Neutrophil (primary cell): ENCODE results near the gene CACNA1D.

Source experiments
- H3K27ac ChIP-seq: fragments of 200-600 bp; sonication (generic); 2 replicates; pipeline ENCODE4 v1.5.1; 2016; ENCODE audit warnings: mild to moderate bottlenecking, moderate library complexity
- H3K27me3 ChIP-seq: fragments of 200-600 bp; sonication (generic); 2 replicates; pipeline ENCODE4 v1.6.0; 2016; ENCODE audit warnings: mild to moderate bottlenecking
- H3K36me3 ChIP-seq: fragments of 200-600 bp; sonication (generic); 2 replicates; pipeline ENCODE4 v1.5.1; 2017
- H3K4me1 ChIP-seq, 2 experiments: fragments of 200-600 bp in 1 of 2; sonication (generic) in 1 of 2; 1 replicate in 1 of 2; 2 replicates in 1 of 2; pipeline versions ENCODE4 v1.5.1 to v1.6.1; 2013 to 2016; ENCODE audit warnings: low read depth in 1 of 2, low read length in 1 of 2, mild to moderate bottlenecking in 1 of 2, moderate library complexity in 1 of 2; ENCODE audit not compliant: control insufficient read depth in 1 of 2, insufficient read depth in 1 of 2
- H3K4me3 ChIP-seq, 2 experiments: fragments of 200-600 bp in 1 of 2; sonication (generic) in 1 of 2; 1 replicate in 1 of 2; 2 replicates in 1 of 2; pipeline ENCODE4 v1.5.1; 2013 to 2016; ENCODE audit warnings: low read depth in 1 of 2, low read length in 1 of 2, mild to moderate bottlenecking in 1 of 2, moderate library complexity in 1 of 2
- H3K9me3 ChIP-seq: fragments of 200-600 bp; sonication (generic); 2 replicates; pipeline ENCODE4 v1.5.1; 2016
- CTCF ChIP-seq: fragments of 200-600 bp; sonication (generic); IDR thresholded peaks from 2 replicates; pipeline ENCODE4 v1.5.1; 2016; ENCODE audit warnings: antibody characterized with exemption

Gene CACNA1D

GRCh38 chr3:53805463-53806159 lies 311.2 kb downstream of the CACNA1D start:
- H3K4me1 ChIP-seq: no peaks in the 10 kb centered on the region
- H3K9me3 ChIP-seq: no peaks in the 10 kb centered on the region
- no peak overlapping the region for H3K4me3 ChIP-seq
- no peaks in the 10 kb centered on the region for H3K36me3 ChIP-seq
- H3K27me3 ChIP-seq: peaks cover 19% of the 10 kb centered on the region
- H3K27ac ChIP-seq: no peak overlapping the region
- no peak for TF ChIP-seq CTCF

DNA sequence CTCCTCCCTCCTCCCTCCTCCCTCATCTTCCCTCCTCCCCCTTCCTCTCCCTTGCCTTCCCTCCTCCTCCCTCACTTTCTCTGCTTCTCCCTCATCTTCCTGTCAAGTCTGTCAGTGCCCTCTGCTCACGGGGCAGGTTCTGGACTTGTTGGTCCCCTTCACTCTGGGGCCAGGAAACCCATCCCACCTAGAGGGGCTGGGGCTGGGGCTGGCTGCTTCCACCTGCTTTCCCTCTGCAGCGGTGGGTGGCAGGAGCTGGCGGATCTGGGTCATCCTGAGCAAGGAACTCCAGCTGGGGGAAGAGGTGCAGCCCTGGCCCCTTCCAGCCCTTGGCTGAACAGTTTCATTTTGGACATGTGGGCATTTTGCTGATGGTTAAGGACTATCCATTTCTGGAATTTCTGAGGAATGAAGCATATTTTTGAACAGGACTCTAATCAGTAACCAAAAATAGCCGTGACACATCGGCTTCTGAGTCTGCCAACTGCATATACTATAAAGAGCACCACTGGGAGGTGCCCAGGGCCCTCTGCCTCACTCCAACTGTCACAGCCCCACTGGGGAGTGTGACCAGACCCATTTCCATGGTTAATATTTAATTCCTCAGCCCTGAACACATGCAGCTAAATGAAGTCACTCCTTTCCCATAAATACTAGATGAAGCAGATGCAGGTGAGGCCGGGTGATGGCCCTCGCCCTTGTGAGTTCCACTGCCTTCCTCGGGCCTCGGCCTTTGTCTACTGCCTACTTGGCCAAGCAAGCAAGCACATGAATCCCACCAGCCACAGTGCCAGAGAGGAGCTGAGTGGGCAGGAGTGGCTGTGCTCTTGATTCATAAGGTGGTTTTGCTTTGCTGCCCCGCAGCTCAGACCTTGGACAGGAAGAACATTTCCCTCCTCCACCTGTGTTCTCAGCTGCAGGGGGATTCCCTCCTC lies 312.0 kb downstream of the CACNA1D start:
- H3K27me3 ChIP-seq: peaks cover 19% of the 10 kb centered on the region
- no peaks in the 10 kb centered on the region for H3K4me1 ChIP-seq
- no peaks in the 10 kb centered on the region for H3K9me3 ChIP-seq
- TF ChIP-seq CTCF: no peak
- no peak overlapping the region for H3K4me3 ChIP-seq
- H3K27ac ChIP-seq: no peak overlapping the region
- no peaks in the 10 kb centered on the region for H3K36me3 ChIP-seq

DNA sequence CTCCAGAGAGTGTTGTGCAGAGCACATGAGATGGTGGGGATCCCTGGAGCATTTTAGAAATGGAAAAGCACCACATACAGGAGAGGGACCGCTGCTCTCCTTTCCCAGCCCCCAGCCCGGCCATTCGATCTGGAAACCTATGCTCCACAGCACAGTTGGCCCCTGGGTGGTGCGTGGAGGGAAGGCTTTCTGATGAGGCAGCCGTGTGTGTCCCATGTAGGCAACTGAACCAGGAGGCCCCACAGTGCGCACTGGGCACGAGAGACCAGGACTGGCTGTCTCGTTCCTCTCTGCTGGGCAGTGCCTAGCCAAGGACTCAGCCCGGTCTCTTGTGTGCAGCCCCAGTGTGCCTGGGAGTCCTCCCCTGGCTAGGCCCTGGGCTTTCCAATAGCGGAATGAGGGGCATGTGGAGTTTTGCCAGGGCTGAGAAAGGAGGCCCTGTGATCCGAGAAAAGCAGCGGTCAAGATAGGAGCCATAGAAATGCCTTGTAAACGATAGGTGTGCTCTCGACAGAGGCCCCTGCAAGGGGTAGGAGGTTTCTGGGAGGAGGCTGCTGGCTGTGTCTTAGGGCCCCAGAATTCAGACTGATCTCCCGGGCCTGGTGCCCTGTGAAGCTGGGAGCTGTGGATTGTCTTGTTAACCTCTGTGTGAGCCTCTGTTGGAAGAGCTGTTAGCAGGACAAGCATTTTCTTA lies 312.9 kb downstream of the CACNA1D start:
- Histone ChIP-seq H3K27me3 (peaks cover 19% of the 10 kb centered on the region), H3K9me3 (no peaks in the 10 kb centered on the region), H3K4me1 (no peaks in the 10 kb centered on the region), H3K36me3 (no peaks in the 10 kb centered on the region), H3K27ac (no peak overlapping the region), H3K4me3 (no peak overlapping the region)
- TF ChIP-seq CTCF: no peak

DNA sequence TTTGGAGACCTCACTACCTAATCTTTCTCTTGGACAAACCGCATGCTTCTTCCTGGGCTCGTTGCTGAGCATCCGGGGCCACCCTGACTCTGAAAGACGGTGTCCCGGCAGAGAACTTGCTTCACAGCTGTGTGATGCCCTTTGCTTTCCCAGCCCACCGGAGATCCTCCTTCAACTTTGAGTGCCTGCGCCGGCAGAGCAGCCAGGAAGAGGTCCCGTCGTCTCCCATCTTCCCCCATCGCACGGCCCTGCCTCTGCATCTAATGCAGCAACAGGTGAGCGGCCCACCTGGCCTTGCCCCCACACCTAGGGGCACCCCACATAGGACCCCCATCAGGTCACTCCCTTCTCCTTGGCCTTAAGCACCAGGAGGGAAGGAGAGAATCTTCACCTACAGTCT lies 314.1 kb downstream of the CACNA1D start:
- no peak overlapping the region for H3K27ac ChIP-seq
- H3K4me3 ChIP-seq: no peak overlapping the region
- no peak for TF ChIP-seq CTCF
- no peaks in the 10 kb centered on the region for H3K36me3 ChIP-seq
- H3K9me3 ChIP-seq: no peaks in the 10 kb centered on the region
- H3K27me3 ChIP-seq: peaks cover 19% of the 10 kb centered on the region
- no peaks in the 10 kb centered on the region for H3K4me1 ChIP-seq

GRCh38 chr3:53809267-53809666 lies 314.9 kb downstream of the CACNA1D start:
- Histone ChIP-seq H3K4me1 (no peaks in the 10 kb centered on the region), H3K27me3 (peaks cover 15% of the 10 kb centered on the region), H3K36me3 (no peaks in the 10 kb centered on the region), H3K9me3 (no peaks in the 10 kb centered on the region), H3K4me3 (no peak overlapping the region), H3K27ac (no peak overlapping the region)
- no peak for TF ChIP-seq CTCF
